Omental fat pad (tissue), 4 donors: Measurements from ENCODE around the gene CD8B2. TPM values are rescaled to one million over a fixed set of nuclear protein-coding genes. Genes with fewer than 3 reads are reported as not detected.

Source experiments
- ATAC-seq: fragments of 150-250 bp; one replicate; pipeline ENCODE4 v1.9.1; 2016; ENCODE audit warnings: mild to moderate bottlenecking, moderate library complexity; ENCODE audit not compliant: low FRiP score
- DNase-seq: peaks from one replicate; pipeline ENCODE4 v3.0.0-alpha.2; 2019; ENCODE audit warnings: low spot score
- total RNA-seq, 4 donors: library from RNA; depleted of rRNA; stranded (reverse); fragments of >200 nt; gene quantifications; one replicate each; pipeline ENCODE4 v1.1.0, GENCODE V29; 2016
- TF ChIP-seq, protein P1 (sequence below), 3 donors: fragments of 450-650 bp; IDR thresholded peaks; one replicate each; pipeline ENCODE4 v1.5.1; 2016 to 2017; ENCODE audit warnings: antibody characterized with exemption in 3 of 3, mild to moderate bottlenecking in 3 of 3, moderate library complexity in 2 of 3

CD8B2 gene
- total RNA-seq, 4 donors from 2014 or later = not detected

GRCh38 chr2:106570316-106570715 lies 83.2 kb downstream of the CD8B2 start:
- TF ChIP-seq, protein P1, sequence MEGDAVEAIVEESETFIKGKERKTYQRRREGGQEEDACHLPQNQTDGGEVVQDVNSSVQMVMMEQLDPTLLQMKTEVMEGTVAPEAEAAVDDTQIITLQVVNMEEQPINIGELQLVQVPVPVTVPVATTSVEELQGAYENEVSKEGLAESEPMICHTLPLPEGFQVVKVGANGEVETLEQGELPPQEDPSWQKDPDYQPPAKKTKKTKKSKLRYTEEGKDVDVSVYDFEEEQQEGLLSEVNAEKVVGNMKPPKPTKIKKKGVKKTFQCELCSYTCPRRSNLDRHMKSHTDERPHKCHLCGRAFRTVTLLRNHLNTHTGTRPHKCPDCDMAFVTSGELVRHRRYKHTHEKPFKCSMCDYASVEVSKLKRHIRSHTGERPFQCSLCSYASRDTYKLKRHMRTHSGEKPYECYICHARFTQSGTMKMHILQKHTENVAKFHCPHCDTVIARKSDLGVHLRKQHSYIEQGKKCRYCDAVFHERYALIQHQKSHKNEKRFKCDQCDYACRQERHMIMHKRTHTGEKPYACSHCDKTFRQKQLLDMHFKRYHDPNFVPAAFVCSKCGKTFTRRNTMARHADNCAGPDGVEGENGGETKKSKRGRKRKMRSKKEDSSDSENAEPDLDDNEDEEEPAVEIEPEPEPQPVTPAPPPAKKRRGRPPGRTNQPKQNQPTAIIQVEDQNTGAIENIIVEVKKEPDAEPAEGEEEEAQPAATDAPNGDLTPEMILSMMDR (IDR thresholded peaks at IDR 0.05) = no peak
- DNase-seq = no peak
- ATAC-seq = no peak

Other genes starting within 250 kb of the CD8B2 start
- 1 to 10 TPM in 1 of 4 donors, under 1 TPM in 3; 0.47 to 1.1 (median 0.67) TPM for gene RGPD3, start 19.0 kb upstream of the CD8B2 start, total RNA-seq